PC-3 (cell line): Measurements from ENCODE around the gene ARHGAP5.

Experiments used
- CTCF ChIP-seq: fragments of 300-600 bp; sonication (generic); conservative IDR thresholded peaks from 2 replicates; pipeline ENCODE4 v1.5.1; 2017; ENCODE audit warnings: antibody characterized with exemption, low read depth, mild to moderate bottlenecking, low read length
- EZH2phosphoT487 ChIP-seq: fragments of 300-600 bp; sonication (generic); IDR thresholded peaks from 2 replicates; pipeline ENCODE4 v1.6.1; 2018; ENCODE audit warnings: mild to moderate bottlenecking, antibody characterized with exemption, low read length, borderline replicate concordance

- TF ChIP-seq CTCF (no peak), EZH2phosphoT487 (no peak)
Measured at GRCh38 chr14:32059702-32060101, 17.4 kb upstream of the ARHGAP5 start.
